Loucy (cell line): ENCODE measurements around the gene PROX1.

ENCODE experiments used
- H2AFZ ChIP-seq: fragments of 200-600 bp; sonication (generic); 2 replicates; pipeline ENCODE4 v1.6.0; 2016; ENCODE audit warnings: antibody characterized with exemption, mild to moderate bottlenecking, low read length, moderate library complexity
- H3F3A ChIP-seq: fragments of 200-600 bp; 2 replicates; pipeline ENCODE4 v1.6.0; 2016; ENCODE audit warnings: antibody characterized with exemption, low read depth, mild to moderate bottlenecking
- H3K27me3 ChIP-seq: fragments of 200-600 bp; sonication (generic); 2 replicates; pipeline ENCODE4 v1.6.1; 2014; ENCODE audit warnings: low read length, mild to moderate bottlenecking; ENCODE audit not compliant: insufficient read depth, poor library complexity, severe bottlenecking
- H3K36me3 ChIP-seq: fragments of 200-600 bp; sonication (generic); 2 replicates; pipeline ENCODE4 v1.6.1; 2016; ENCODE audit warnings: low read length; ENCODE audit not compliant: insufficient read depth
- H3K4me1 ChIP-seq: fragments of 200-600 bp; sonication (generic); 2 replicates; pipeline ENCODE4 v1.5.1; 2014; ENCODE audit warnings: low read length, mild to moderate bottlenecking; ENCODE audit not compliant: insufficient read depth, poor library complexity, severe bottlenecking
- H3K4me2 ChIP-seq: fragments of 200-600 bp; sonication (generic); 2 replicates; pipeline ENCODE4 v1.6.0; 2014; ENCODE audit warnings: antibody characterized with exemption, low read length, low read depth, mild to moderate bottlenecking; ENCODE audit not compliant: poor library complexity, severe bottlenecking
- H3K4me3 ChIP-seq: fragments of 200-600 bp; sonication (generic); 2 replicates; pipeline ENCODE4 v1.5.1; 2014; ENCODE audit warnings: low read length, mild to moderate bottlenecking, mixed read lengths; ENCODE audit not compliant: poor library complexity, severe bottlenecking
- H3K79me2 ChIP-seq: fragments of 200-600 bp; sonication (generic); 2 replicates; pipeline ENCODE4 v1.6.1; 2014; ENCODE audit warnings: low read length; ENCODE audit not compliant: insufficient read depth
- H3K9ac ChIP-seq: fragments of 200-600 bp; sonication (generic); 2 replicates; pipeline ENCODE4 v1.6.0; 2014; ENCODE audit warnings: mild to moderate bottlenecking, low read depth, low read length, moderate library complexity; ENCODE audit not compliant: poor library complexity, severe bottlenecking
- H3K9me2 ChIP-seq: fragments of 200-600 bp; sonication (generic); replicated peaks from 2 replicates; pipeline ENCODE4 v1.6.1; 2016; ENCODE audit warnings: low read depth, low read length, mixed read lengths
- H3K9me3 ChIP-seq: fragments of 200-600 bp; sonication (generic); 2 replicates; pipeline ENCODE4 v1.6.1; 2014; ENCODE audit warnings: mild to moderate bottlenecking, antibody characterized with exemption, low read length, low read depth; ENCODE audit not compliant: insufficient read depth
- H4K20me1 ChIP-seq: fragments of 200-600 bp; sonication (generic); 2 replicates; pipeline ENCODE4 v1.6.0; 2014; ENCODE audit warnings: antibody characterized with exemption, low read length, mild to moderate bottlenecking; ENCODE audit not compliant: insufficient read depth, poor library complexity, severe bottlenecking
- EZH2phosphoT487 ChIP-seq: fragments of 200-600 bp; IDR thresholded peaks from 2 replicates; pipeline ENCODE4 v1.6.1; 2018; ENCODE audit warnings: antibody characterized with exemption, mild to moderate bottlenecking, moderate library complexity, borderline replicate concordance
- TF ChIP-seq, protein P1 (sequence below): fragments of 200-600 bp; sonication (generic); conservative IDR thresholded peaks from 2 replicates; pipeline ENCODE4 v1.5.1; 2014; ENCODE audit warnings: mild to moderate bottlenecking, antibody characterized with exemption, low read length

The PROX1 gene

DNA sequence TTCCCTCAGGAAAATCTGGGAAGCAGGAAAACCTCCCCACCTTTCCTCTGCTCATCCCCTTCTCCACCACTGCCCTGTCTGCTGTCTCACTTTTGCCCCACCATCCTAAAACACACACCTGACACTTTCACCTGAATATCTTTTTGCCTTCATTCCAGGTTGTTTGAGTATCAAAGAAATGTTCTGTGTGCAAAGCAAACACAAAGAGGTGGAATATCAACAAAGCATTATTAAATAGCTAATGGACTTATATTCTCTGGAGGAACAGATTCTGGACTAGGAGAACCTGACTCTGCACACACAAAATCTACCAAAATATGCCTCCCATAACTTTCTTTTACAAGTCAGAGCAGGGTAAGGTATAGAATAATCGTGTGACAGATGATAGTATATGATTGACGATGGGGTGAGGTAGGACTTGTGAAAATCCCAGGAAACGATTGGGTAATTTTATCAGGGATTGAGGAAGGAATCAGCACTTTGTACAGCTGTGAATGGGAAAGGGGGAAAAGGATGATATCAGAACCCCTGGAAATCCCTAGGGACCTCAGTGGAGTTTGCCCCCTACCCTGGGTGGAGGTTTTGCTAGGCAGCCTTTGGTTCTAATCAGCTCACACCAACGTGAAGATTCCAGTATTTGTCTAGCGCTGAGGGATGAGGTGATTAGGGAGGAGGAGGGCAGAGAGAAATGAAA, 87.7 kb downstream of the PROX1 start:
- Histone ChIP-seq H3K36me3 (no peaks in the 10 kb centered on the region), H3K4me3 (no peak overlapping the region), H3K27me3 (no peaks in the 10 kb centered on the region), H3K79me2 (no peaks in the 10 kb centered on the region), H3K9ac (no peak overlapping the region), H4K20me1 (no peaks in the 10 kb centered on the region), H3K9me2 (no peaks in the 10 kb centered on the region), H3K4me2 (no peak overlapping the region), H2AFZ (no peak overlapping the region), H3K9me3 (no peaks in the 10 kb centered on the region), H3F3A (no peaks in the 10 kb centered on the region), H3K4me1 (no peaks in the 10 kb centered on the region)
- TF ChIP-seq, protein P1, sequence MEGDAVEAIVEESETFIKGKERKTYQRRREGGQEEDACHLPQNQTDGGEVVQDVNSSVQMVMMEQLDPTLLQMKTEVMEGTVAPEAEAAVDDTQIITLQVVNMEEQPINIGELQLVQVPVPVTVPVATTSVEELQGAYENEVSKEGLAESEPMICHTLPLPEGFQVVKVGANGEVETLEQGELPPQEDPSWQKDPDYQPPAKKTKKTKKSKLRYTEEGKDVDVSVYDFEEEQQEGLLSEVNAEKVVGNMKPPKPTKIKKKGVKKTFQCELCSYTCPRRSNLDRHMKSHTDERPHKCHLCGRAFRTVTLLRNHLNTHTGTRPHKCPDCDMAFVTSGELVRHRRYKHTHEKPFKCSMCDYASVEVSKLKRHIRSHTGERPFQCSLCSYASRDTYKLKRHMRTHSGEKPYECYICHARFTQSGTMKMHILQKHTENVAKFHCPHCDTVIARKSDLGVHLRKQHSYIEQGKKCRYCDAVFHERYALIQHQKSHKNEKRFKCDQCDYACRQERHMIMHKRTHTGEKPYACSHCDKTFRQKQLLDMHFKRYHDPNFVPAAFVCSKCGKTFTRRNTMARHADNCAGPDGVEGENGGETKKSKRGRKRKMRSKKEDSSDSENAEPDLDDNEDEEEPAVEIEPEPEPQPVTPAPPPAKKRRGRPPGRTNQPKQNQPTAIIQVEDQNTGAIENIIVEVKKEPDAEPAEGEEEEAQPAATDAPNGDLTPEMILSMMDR, result no peak
- TF ChIP-seq EZH2phosphoT487, result no peak

- Histone ChIP-seq H3K79me2 (no peaks in the 10 kb centered on the region), H3K9ac (no peak overlapping the region), H3K4me1 (no peaks in the 10 kb centered on the region), H3F3A (no peaks in the 10 kb centered on the region), H3K4me3 (no peak overlapping the region), H3K9me2 (no peaks in the 10 kb centered on the region), H3K36me3 (no peaks in the 10 kb centered on the region), H4K20me1 (no peaks in the 10 kb centered on the region), H3K9me3 (no peaks in the 10 kb centered on the region), H3K4me2 (no peak overlapping the region), H2AFZ (no peak overlapping the region), H3K27me3 (no peaks in the 10 kb centered on the region)
- TF ChIP-seq EZH2phosphoT487, result no peak
- TF ChIP-seq, protein P1, result no peak
Measured at GRCh38 chr1:214075999-214076707, 88.4 kb downstream of the PROX1 start.

DNA sequence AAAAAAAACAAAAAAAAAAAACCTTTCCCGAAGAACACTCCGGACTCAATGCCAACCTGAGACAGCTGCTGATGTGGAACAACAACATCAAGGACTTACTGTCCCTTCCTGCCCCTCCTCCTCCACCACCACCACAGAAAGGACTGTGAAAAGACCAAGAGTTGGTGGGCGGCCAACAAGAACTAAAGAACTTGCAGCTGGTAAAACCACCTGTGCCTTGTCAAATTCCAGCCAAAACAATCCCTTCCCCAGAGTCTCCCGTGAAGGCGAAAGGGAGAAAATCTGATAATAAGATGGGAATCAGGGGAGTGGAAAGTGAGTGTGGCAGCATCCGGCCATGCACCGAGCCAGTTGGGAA, 88.9 kb downstream of the PROX1 start:
- Histone ChIP-seq H3K4me1 (no peaks in the 10 kb centered on the region), H3K4me2 (no peak overlapping the region), H3K9me2 (no peaks in the 10 kb centered on the region), H4K20me1 (no peaks in the 10 kb centered on the region), H2AFZ (no peak overlapping the region), H3K79me2 (no peaks in the 10 kb centered on the region), H3K9me3 (no peaks in the 10 kb centered on the region), H3K36me3 (no peaks in the 10 kb centered on the region), H3K9ac (no peak overlapping the region), H3K4me3 (no peak overlapping the region), H3K27me3 (no peaks in the 10 kb centered on the region), H3F3A (no peaks in the 10 kb centered on the region)
- TF ChIP-seq, protein P1, result no peak
- TF ChIP-seq EZH2phosphoT487, result no peak
